IMR-90 (cell line): Measurements from ENCODE around the gene AGBL5. TPM values are rescaled to one million over a fixed set of nuclear protein-coding genes. Genes with fewer than 3 reads are reported as not detected.

ENCODE experiments used
- ATAC-seq: fragments of 200-7000 bp; cut with Tn5 transposase; 2 replicates; pipeline ENCODE4 v1.9.1; 2020; ENCODE audit warnings: low read depth, mild to moderate bottlenecking, moderate library complexity
- BruUV-seq: library from RNA; stranded (reverse); fragments of 400-500 nt; replicated peaks from 2 replicates; lab custom pipeline; 2021; lab: Mats Ljungman, UMichigan
- CTCF ChIA-PET: fragments of 300-600 bp; formaldehyde crosslinking; extraction: SDS; loops from one replicate; lab custom pipeline; 2021; ENCODE audit warnings: antibody characterized with exemption; lab: Yijun Ruan, JAX
- POLR2A ChIA-PET: fragments of 300-600 bp; sonication (Branson Sonifier 250); formaldehyde crosslinking; loops from one replicate; lab custom pipeline; 2022; ENCODE audit warnings: antibody characterized with exemption; ENCODE audit not compliant: unreplicated experiment; lab: Charles Lee
- DNase-seq: peaks from one replicate; pipeline ENCODE4 v3.0.0; 2013
- H2AFZ ChIP-seq: replicated peaks from 2 replicates; pipeline ENCODE3; 2013; ENCODE audit warnings: low read length, mild to moderate bottlenecking; ENCODE audit not compliant: poor library complexity
- H2AK5ac ChIP-seq: 2 replicates; pipeline ENCODE4 v1.6.1; 2013; ENCODE audit warnings: low read depth, low read length, inconsistent platforms
- H2AK9ac ChIP-seq: replicated peaks from 2 replicates; pipeline ENCODE3; 2013; ENCODE audit warnings: mild to moderate bottlenecking, low read depth, low read length, moderate library complexity; ENCODE audit not compliant: poor library complexity
- H2BK120ac ChIP-seq: 2 replicates; pipeline ENCODE4 v1.6.1; 2013; ENCODE audit warnings: low read depth, low read length, inconsistent platforms
- H2BK15ac ChIP-seq: 3 replicates; pipeline ENCODE4 v1.6.1; 2013; ENCODE audit warnings: low read depth, low read length, inconsistent platforms
- H2BK20ac ChIP-seq: 2 replicates; pipeline ENCODE4 v1.6.1; 2013; ENCODE audit warnings: low read depth, mild to moderate bottlenecking, inconsistent platforms, low read length, moderate library complexity
- H2BK5ac ChIP-seq: 2 replicates; pipeline ENCODE4 v1.6.1; 2013; ENCODE audit warnings: mild to moderate bottlenecking, low read depth, low read length, inconsistent platforms; ENCODE audit not compliant: poor library complexity, severe bottlenecking
- H3K14ac ChIP-seq: replicated peaks from 2 replicates; pipeline ENCODE4 v1.6.1; 2013; ENCODE audit warnings: low read depth, low read length, inconsistent platforms
- H3K18ac ChIP-seq: 2 replicates; pipeline ENCODE4 v1.6.1; 2013; ENCODE audit warnings: low read depth, low read length, control low read depth
- H3K23ac ChIP-seq: 2 replicates; pipeline ENCODE4 v1.6.1; 2013; ENCODE audit warnings: low read depth, low read length, inconsistent platforms
- H3K27ac ChIP-seq: 2 replicates; pipeline ENCODE4 v1.5.1; 2013; ENCODE audit warnings: mild to moderate bottlenecking, control low read depth, low read length; ENCODE audit not compliant: insufficient read depth
- H3K27me3 ChIP-seq: 2 replicates; pipeline ENCODE4 v1.6.1; 2013; ENCODE audit warnings: low read length; ENCODE audit not compliant: control insufficient read depth, insufficient read depth
- H3K36me3 ChIP-seq: 2 replicates; pipeline ENCODE4 v1.6.1; 2013; ENCODE audit warnings: low read length, mixed read lengths; ENCODE audit not compliant: control insufficient read depth, insufficient read depth
- H3K4ac ChIP-seq: 2 replicates; pipeline ENCODE4 v1.6.1; 2013; ENCODE audit warnings: low read depth, low read length, inconsistent platforms
- H3K4me1 ChIP-seq: 2 replicates; pipeline ENCODE4 v1.6.1; 2013; ENCODE audit warnings: low read length, mixed read lengths; ENCODE audit not compliant: control insufficient read depth, insufficient read depth
- H3K4me2 ChIP-seq: 2 replicates; pipeline ENCODE4 v1.6.1; 2013; ENCODE audit warnings: low read depth, mild to moderate bottlenecking, control low read depth, low read length, moderate library complexity
- H3K4me3 ChIP-seq: 2 replicates; pipeline ENCODE4 v1.5.1; 2013; ENCODE audit warnings: low read depth, mild to moderate bottlenecking, control low read depth, low read length, moderate library complexity; ENCODE audit not compliant: insufficient read depth
- H3K56ac ChIP-seq: 2 replicates; pipeline ENCODE4 v1.6.1; 2013; ENCODE audit warnings: low read length, inconsistent platforms; ENCODE audit not compliant: insufficient read depth; ENCODE audit errors: extremely low read depth
- H3K79me1 ChIP-seq, 2 experiments: 2 replicates each; pipeline ENCODE4 v1.6.1; 2013; ENCODE audit warnings: low read length in 2 of 2, inconsistent platforms in 1 of 2, low read depth in 1 of 2
- H3K9ac ChIP-seq: 2 replicates; pipeline ENCODE4 v1.6.1; 2013; ENCODE audit warnings: low read depth, low read length, control low read depth
- H3K9me1 ChIP-seq: 2 replicates; pipeline ENCODE4 v1.6.1; 2013; ENCODE audit warnings: low read length, inconsistent platforms; ENCODE audit not compliant: insufficient read depth
- H3K9me3 ChIP-seq: 2 replicates; pipeline ENCODE4 v1.6.1; 2013; ENCODE audit warnings: low read length; ENCODE audit not compliant: control insufficient read depth, insufficient read depth
- H4K20me1 ChIP-seq: 2 replicates; pipeline ENCODE4 v1.6.1; 2013; ENCODE audit warnings: low read length, inconsistent platforms; ENCODE audit not compliant: insufficient read depth
- H4K5ac ChIP-seq: 2 replicates; pipeline ENCODE4 v1.6.1; 2013; ENCODE audit warnings: mild to moderate bottlenecking, low read depth, low read length, control low read depth
- H4K8ac ChIP-seq, 2 experiments: 2 replicates each; pipeline ENCODE4 v1.6.1; 2013; ENCODE audit warnings: low read depth in 2 of 2, low read length in 2 of 2, control low read depth in 1 of 2, inconsistent platforms in 1 of 2
- H4K91ac ChIP-seq: 2 replicates; pipeline ENCODE4 v1.6.1; 2013; ENCODE audit warnings: low read depth, low read length, inconsistent platforms; ENCODE audit not compliant: insufficient read depth
- CTCF ChIP-seq: conservative IDR thresholded peaks from 2 replicates; pipeline ENCODE4 v1.5.1; 2012; ENCODE audit warnings: mild to moderate bottlenecking, low read depth, low read length, improper control_type of control experiment
- FOS ChIP-seq: fragments of 150-350 bp; IDR thresholded peaks from 2 replicates; pipeline ENCODE4 v1.6.1; 2016; ENCODE audit warnings: low read depth, low read length
- MXI1 ChIP-seq: IDR thresholded peaks from 2 replicates; pipeline ENCODE4 v1.6.1; 2012; ENCODE audit warnings: low read depth, mild to moderate bottlenecking, low read length, moderate library complexity, borderline replicate concordance
- RAD21 ChIP-seq: IDR thresholded peaks from 2 replicates; pipeline ENCODE4 v1.6.1; 2012; ENCODE audit warnings: low read length, improper control_type of control experiment
- SMC3 ChIP-seq: fragments of 150-350 bp; IDR thresholded peaks from 2 replicates; pipeline ENCODE4 v1.6.1; 2016; ENCODE audit warnings: low read depth, mild to moderate bottlenecking, antibody characterized with exemption, low read length, moderate library complexity
- WGBS, 2 experiments: methylation state at CpG; one replicate each; pipeline versions ENCODE4 v1.1.5 to v1.1.7; 2013; ENCODE audit warnings: missing lambda C conversion rate in 2 of 2; ENCODE audit not compliant: insufficient read length in 1 of 2; ENCODE audit errors: extremely low coverage in 2 of 2; 5-methylcytosine and 5-hydroxymethylcytosine counted together
- dilution Hi-C: fragments of 300-500 bp; cut with HindIII; formaldehyde crosslinking; loops from one replicate; pipeline ENCODE4 v1.14.3; 2018; ENCODE audit warnings: low sequenced_read_pairs; ENCODE audit not compliant: unreplicated experiment
- in situ Hi-C: fragments of 300-500 bp; cut with MboI; formaldehyde crosslinking; loops from 3 replicates; pipeline ENCODE4 v1.14.3; 2019; ENCODE audit warnings: low sequenced_read_pairs, inconsistent platforms, mixed read lengths
- intact Hi-C: fragments of 100-400 bp; cut with micrococcal nuclease; formaldehyde crosslinking; loops from 2 replicates; pipeline ENCODE4 v1.10.0; 2022
- polyA plus RNA-seq, 3 experiments: library from polyadenylated mRNA; depleted of rRNA; stranded (reverse); fragments of >200 nt; gene quantifications; 2 replicates each; pipeline ENCODE4 v1.2.3, GENCODE V29; 2012; ENCODE audit warnings: low replicate concordance in 1 of 3
- total RNA-seq: library from RNA; depleted of rRNA; stranded (reverse); fragments of >200 nt; gene quantifications from 2 replicates; pipeline ENCODE4 v1.2.3, GENCODE V29; 2012

AGBL5 gene
- total and polyA plus RNA-seq, 2 of the 4 experiments (the other 2 are of a cell fraction), result 19.0 to 26.2 TPM

DNA sequence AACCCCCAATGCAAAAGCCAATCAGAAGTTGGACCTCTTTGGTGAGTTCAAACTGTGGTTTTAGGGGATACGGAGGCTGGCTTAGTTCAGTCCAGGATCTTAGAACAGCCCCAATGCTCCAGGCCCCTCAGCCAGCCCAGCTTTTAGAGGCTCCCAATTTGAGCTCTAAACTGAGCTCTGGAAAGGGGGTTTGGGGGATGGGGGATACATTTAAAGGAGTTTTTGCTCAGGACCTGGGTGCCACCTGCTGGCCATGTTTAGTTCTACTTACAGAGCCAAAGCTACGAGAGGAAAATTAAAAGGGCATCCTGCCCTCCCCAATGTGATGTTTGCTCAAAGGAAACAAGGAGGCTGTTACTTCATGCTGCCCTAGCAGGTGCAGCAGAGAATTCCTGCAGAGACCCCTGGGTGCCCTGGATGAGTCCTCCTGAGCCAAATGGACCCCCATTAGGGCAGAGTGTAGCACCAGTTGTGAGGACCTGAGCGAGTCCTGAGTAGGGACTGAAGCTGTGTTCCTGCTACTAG lies 34.6 kb upstream of the AGBL5 start:
- H3K4me3 ChIP-seq, result no peak overlapping the region
- H4K91ac ChIP-seq, result 0 out of 2 replicates have a peak overlapping the region, but pooled peaks have one; percentile 2
- DNase-seq, result peak; percentile 77
- H3K27ac ChIP-seq, result no peak overlapping the region
- no peak overlapping the region for H3K9ac ChIP-seq
- H4K20me1 ChIP-seq, result peaks cover 8% of the 10 kb centered on the region
- H3K9me3 ChIP-seq, result no peaks in the 10 kb centered on the region
- intact Hi-C loops (loop anchor here (1.0 to 5.0 kb wide), 3 partner anchors 56 to 410 kb away; no protein-coding TSS in a partner anchor), in situ Hi-C loops (no loop called here), dilution Hi-C loops (no loop called here)
- ATAC-seq, result peak; percentile 62
- H2AK9ac ChIP-seq, result peak overlapping the region; percentile 38
- peak overlapping the region in 1 of 2 experiments; percentile 49; a peak in 1 of 4 replicates for H4K8ac ChIP-seq
- no peak overlapping the region for H3K4me2 ChIP-seq
- peak overlapping the region; percentile 80 for H2BK20ac ChIP-seq
- BruUV-seq, result no TSS peak
- CTCF ChIA-PET, result interaction anchor here (0.5 to 4.7 kb wide), 19 partner anchors 8 to 1008 kb away, joined by 3 to 37 read pairs (median 4); no protein-coding TSS in a partner anchor
- no peaks in the 10 kb centered on the region for H3K27me3 ChIP-seq
- H2BK15ac ChIP-seq, result no peak overlapping the region
- H2BK120ac ChIP-seq, result peak overlapping the region; percentile 16; the same call in 1 of the 2 replicates
- H3K56ac ChIP-seq, result no peak overlapping the region
- H3K36me3 ChIP-seq, result no peaks in the 10 kb centered on the region
- H3K23ac ChIP-seq, result no peak overlapping the region
- H2BK5ac ChIP-seq, result no peak overlapping the region
- H3K14ac ChIP-seq, result no peak overlapping the region
- H3K79me1 ChIP-seq, result peaks cover 2 to 10% of the 10 kb centered on the region in 2 experiments; a peak in 1 of 4 replicates
- no peak overlapping the region; the same call in 1 of the 2 replicates for H4K5ac ChIP-seq
- H3K4me1 ChIP-seq, result peaks cover 18% of the 10 kb centered on the region
- TF ChIP-seq MXI1, result no peak
- peak; percentile 92 for TF ChIP-seq RAD21
- TF ChIP-seq FOS, result no peak
- peak; percentile 97 for TF ChIP-seq SMC3
- TF ChIP-seq CTCF, result peak; percentile 83
- POLR2A ChIA-PET, result no interaction called here
- H2AFZ ChIP-seq, result peak overlapping the region; percentile 64
- peaks cover 19% of the 10 kb centered on the region for H3K9me1 ChIP-seq
- 67% methylated on average over 2 of the region's 3 CpGs; no CpG with 5 or more reads in 1 of the 2 experiments for WGBS, 2 experiments
- H2AK5ac ChIP-seq, result peak overlapping the region; percentile 7; the same call in 1 of the 2 replicates
- no peak overlapping the region for H3K18ac ChIP-seq
- peak overlapping the region; percentile 11; the same call in 1 of the 2 replicates for H3K4ac ChIP-seq
